HG03469 (cell line): ENCODE measurements around the gene ECI1.

ENCODE experiments used
- ATAC-seq: cut with Tn5 transposase; IDR thresholded peaks from one replicate; pipeline ENCODE4 v1.9.1; 2021; ENCODE audit warnings: mild to moderate bottlenecking, moderate library complexity, moderate number of reproducible peaks; ENCODE audit not compliant: unreplicated experiment

Gene ECI1, protein sequence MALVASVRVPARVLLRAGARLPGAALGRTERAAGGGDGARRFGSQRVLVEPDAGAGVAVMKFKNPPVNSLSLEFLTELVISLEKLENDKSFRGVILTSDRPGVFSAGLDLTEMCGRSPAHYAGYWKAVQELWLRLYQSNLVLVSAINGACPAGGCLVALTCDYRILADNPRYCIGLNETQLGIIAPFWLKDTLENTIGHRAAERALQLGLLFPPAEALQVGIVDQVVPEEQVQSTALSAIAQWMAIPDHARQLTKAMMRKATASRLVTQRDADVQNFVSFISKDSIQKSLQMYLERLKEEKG

DNA sequence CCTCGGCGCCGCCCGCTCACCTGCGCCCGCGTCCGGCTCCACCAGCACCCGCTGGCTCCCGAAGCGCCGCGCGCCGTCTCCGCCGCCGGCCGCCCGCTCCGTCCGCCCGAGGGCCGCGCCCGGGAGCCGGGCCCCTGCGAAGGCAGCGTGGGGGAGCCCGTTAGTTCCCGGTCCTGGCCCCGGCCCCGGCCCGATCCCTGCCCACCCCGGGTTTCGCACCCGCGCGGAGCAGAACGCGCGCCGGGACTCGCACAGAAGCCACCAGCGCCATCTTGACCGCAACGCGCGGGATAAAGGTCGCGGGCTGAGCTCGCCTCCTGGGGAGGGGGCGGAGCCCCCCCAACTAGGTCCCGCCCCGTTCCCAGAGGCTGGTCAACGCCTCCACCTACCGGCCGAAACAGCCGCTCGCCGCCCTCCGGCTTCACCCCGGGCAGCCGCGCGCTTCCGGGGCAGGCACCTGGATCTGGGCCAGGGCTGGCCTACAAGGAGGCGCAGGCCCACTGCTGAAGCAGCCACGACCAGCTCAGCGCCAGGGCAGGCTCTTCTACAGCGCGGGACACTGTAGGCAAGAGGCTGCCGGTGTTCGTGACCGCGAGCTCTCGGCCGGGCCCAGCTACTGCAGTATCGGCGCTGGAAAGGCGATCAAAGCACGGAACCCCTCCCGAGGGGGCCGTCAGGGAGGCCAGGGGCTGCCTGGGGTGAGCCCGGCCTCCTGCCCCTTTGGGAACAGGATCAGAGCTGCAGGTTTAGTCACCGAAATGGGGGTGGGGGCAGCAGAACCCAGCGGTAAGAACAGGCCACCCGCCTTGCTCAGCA is at the start of gene ECI1:
TSS of gene ECI1 (minus strand) at position 292 of the 816 bp plus-strand sequence. CDS start at position 271, 21 bp downstream.
- peak; percentile 80 for ATAC-seq

DNA sequence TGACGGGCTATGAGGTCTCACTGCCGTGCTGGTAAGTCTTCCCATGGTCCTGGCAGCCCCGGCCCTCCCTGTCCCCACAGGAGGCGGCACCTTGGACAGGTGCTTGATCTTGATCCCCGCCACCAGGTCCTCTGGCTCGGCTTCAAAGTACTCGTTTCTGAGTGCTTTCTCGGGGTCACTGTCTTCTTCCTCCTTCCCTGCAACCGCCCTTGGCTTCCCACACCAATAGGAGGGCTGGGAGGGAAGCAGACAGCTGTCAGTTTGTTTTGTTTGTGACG is 48.5 kb upstream of the ECI1 start:
- no peak for ATAC-seq

- ATAC-seq, result no peak
Observed at GRCh38 chr16:2299121-2299914, 47.9 kb upstream of the ECI1 start.

- ATAC-seq, result no peak
Observed at GRCh38 chr16:2298621-2299020, 47.2 kb upstream of the ECI1 start.

DNA sequence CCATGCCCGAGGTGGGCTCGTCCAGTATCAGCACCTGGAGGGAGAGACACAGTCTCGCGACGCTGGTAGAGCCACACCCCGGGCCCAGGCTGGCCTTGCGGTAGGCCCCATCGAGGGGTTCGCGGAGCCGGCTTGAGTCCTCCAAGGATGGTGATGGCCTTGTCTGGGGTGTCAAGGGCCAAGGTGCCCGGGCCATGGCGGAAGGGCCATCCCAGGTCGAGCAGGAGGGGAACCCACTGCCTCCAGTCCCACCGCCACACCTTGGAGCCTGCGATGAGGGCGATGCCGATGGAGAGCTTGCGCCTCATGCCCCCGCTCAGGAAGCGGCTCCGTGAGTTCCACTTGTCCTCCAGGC is 46.1 kb upstream of the ECI1 start:
- ATAC-seq, result no peak

DNA sequence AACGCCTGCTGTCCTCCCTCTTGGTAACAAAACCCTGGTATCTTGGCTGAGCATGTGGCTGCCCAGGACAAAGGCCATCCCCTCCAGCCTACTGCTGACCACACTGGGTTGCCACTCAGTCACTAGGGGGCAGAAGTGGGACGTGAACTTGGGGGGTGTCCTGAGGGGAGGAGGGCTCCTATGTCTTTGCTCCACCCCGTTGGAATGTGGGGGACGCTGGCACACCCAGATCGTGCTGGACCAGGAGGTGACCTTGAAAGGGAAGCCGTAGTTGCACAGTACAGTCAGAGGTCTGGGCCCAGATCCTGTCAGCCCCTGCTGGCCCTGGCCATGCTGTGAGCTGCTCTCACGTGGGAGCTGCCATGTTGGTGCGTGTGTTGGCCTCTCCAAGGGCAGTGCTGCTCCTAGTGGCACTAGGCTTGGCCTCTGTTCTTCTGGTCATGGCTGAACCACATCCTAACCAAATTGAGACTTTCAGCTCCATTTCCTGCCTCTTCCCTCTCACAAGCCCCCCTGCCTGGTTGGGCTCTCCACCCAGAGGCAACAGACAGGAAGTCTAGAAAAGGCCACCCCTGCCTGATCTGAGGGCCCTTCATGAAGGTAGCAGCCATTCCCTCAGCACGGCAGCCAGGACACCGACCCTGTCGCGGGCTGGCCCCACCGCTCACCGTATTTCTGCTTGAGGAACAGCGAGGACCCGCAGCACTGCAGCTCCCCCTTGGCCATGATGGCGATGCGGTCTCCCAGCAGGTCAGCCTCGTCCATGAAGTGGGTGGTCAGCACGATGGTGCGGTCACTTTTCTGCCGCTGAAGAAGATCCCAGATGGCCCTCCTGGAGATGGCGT is 45.5 kb upstream of the ECI1 start:
- ATAC-seq, result no peak

GRCh38 chr16:2295056-2295798 is 43.8 kb upstream of the ECI1 start:
- ATAC-seq, result no peak

GRCh38 chr16:2292221-2292620 is 40.8 kb upstream of the ECI1 start:
- no peak for ATAC-seq

DNA sequence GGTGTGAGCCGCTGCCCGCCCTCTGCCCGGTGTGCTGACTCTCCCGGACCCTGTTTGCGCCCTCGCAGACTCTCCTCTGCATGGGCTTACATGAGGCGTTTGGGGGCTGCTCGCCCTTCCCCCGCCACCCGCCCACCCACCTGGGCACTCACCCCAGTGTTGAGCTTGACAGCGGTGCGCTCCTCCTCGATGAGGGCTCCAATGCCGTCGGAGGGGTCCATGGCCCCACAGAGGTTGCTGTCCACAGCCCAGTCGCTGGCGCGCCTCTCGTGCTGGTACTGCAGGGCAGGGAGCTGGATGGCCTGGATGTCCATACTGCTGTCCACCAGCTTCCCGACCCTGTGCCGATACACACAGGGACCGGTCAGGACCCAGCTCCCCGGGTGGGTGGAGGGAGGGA is 37.9 kb upstream of the ECI1 start:
- no peak for ATAC-seq

DNA sequence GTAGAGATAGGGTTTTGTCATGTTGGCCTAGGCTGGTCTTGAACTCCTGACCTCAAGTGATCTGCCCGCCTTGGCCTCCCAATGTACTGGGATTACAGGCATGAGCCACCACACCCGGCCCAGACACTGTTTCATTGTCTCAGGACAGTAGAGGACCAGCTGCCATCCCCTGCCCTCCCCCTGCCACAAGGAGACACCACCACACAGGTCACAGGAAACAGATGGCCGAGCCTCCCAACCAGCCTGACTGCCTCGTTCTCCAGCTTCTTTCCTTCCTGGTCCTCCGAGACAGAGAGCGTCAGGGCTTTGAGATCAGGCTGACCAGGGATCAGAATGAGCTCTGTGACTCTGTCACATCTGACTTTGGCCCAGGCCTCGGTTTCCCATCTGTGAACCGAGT is 37.3 kb upstream of the ECI1 start:
- no peak for ATAC-seq

DNA sequence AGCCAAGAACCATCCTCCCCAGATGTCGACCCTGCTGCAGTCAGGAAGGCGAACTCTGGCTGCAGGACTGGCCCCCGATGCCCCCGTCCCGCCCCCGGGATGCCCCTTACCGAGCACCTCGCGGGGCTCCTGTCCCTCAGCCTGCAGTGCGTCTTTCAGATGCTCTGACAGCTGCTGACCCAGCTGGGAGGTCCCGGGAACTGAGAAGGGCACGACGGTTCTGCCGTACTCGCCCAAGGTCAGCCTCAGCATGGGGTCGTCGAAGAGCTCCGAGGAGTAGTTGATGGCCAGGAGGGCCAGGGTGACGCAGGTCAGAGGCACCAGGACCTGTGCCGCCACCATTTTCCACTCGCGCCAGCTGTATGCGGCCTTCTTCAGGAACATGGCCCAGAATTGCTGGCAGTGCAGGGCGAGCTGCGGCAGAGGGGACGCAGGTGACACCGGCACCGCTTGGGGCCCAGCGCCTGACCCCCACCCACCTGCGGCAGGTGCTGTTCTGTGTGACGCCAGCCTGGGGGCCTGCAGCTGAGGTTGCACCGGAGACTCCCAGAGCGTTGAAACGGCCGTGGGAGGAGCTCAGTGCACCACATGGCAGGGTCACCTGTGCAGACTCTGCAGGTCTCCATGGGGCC is 36.6 kb upstream of the ECI1 start:
- no peak for ATAC-seq

DNA sequence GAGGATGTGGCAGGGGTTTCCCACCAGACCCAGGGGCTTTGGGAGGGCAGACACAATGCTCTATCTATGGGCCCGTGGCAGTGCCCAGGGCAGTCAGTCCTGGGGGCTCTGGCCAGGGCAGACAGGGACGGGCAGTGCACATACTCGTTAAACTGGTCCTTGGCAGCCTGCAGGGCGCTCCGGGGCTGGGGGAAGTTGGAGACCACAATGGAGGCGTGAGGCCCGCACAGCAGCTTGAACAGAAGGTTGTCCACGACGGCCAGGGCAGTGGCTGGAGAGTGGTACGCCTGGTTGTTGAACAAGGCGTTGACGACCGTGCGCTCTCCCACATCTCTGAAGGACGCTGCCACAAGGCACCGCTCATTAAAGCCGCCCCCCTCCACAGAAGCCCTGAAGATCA is 35.2 kb upstream of the ECI1 start:
- no peak for ATAC-seq

GRCh38 chr16:2285731-2286191 is 34.4 kb upstream of the ECI1 start:
- no peak for ATAC-seq

DNA sequence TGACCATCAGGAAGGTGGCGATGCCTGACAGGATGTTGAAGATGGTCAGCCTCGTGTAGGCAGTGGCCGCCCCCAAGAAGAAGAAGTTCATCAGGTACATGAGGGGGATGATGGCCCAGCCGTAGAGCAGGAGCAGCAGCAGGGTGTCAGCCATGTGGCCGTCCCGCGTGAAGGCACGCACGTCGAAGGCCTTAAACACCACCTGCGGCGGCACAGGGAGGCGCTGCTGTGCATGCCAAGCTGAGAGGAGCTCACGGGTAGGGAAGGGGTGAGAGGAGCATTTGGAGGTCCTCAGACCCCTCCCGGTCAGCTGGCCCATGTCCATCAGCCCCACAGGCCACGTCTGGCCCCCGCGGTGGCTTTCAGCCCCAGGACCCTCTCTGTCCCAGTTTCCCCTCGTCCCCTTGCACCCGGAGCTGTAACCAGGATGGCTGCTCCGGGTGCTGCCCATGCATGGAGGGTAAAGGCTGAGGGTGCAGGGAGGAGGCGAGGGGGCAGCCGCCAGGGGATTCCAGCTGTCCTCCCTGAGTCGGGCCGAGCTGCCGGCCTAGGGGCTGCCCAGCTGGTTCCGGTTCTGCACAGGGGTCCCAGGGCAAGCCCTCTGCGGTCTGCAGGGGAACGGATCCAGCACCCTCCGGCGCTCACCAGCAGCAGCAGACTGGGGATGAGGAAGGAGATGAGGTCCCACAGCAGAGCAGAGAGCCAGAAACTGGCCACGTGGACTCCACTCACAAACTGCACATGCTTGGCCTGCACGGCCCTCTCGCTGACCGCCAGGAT is 33.6 kb upstream of the ECI1 start:
- no peak for ATAC-seq

GRCh38 chr16:2284001-2284770 is 32.8 kb upstream of the ECI1 start:
- no peak for ATAC-seq

GRCh38 chr16:2282866-2283555 is 31.6 kb upstream of the ECI1 start:
- ATAC-seq, result no peak

GRCh38 chr16:2282262-2282661 is 30.9 kb upstream of the ECI1 start:
- no peak for ATAC-seq
